Measurements from ENCODE around the gene STAG3.
A peak's percentile ranks its signal among the peaks of the same experiment; 100 is the strongest.
"Not testable (repeated sequence)": the region's sequence is repeated elsewhere in the genome, so short reads cannot be mapped to it uniquely, and the experiment has no call there.

The STAG3 gene

GRCh38 chr7:100173806-100174495, 3.8 kb upstream of the STAG3 start:
- no peak for DNase-seq

- DNase-seq: no peak
Measured at GRCh38 chr7:100174582-100174981, 3.1 kb upstream of the STAG3 start.

- no peak for DNase-seq
Measured at GRCh38 chr7:100175296-100175935, 2.3 kb upstream of the STAG3 start.

GRCh38 chr7:100176096-100177044, 1.3 kb upstream of the STAG3 start:
- DNase-seq: no peak

GRCh38 chr7:100180084-100180483, 2.4 kb downstream of the STAG3 start:
- not testable (repeated sequence) for DNase-seq

GRCh38 chr7:100182616-100183015, 4.9 kb downstream of the STAG3 start:
- not testable (repeated sequence) for DNase-seq

GRCh38 chr7:100183090-100183489, 5.4 kb downstream of the STAG3 start:
- not testable (repeated sequence) for DNase-seq

- no peak for DNase-seq
Measured at GRCh38 chr7:100185726-100186125, 8.0 kb downstream of the STAG3 start.

- DNase-seq: no peak
Measured at GRCh38 chr7:100189061-100189460, 11.3 kb downstream of the STAG3 start.

GRCh38 chr7:100190048-100190711, 12.5 kb downstream of the STAG3 start:
- peak; percentile 54 for DNase-seq

- DNase-seq: peak; percentile 64
Measured at GRCh38 chr7:100191775-100192174, 14.1 kb downstream of the STAG3 start.

GRCh38 chr7:100192281-100192862, 14.7 kb downstream of the STAG3 start:
- not testable (repeated sequence) for DNase-seq

GRCh38 chr7:100192969-100193368, 15.3 kb downstream of the STAG3 start:
- no peak for DNase-seq

- no peak for DNase-seq
Measured at GRCh38 chr7:100195222-100195621, 17.5 kb downstream of the STAG3 start.

- not testable (repeated sequence) for DNase-seq
Measured at GRCh38 chr7:100195901-100196322, 18.2 kb downstream of the STAG3 start.

- DNase-seq: no peak
Measured at GRCh38 chr7:100198266-100198665, 20.5 kb downstream of the STAG3 start.

GRCh38 chr7:100200693-100201092, 23.0 kb downstream of the STAG3 start:
- DNase-seq: no peak

- DNase-seq: no peak
Measured at GRCh38 chr7:100204454-100204853, 26.7 kb downstream of the STAG3 start.

- DNase-seq: no peak
Measured at GRCh38 chr7:100208911-100209408, 31.2 kb downstream of the STAG3 start.

GRCh38 chr7:100209493-100209892, 31.8 kb downstream of the STAG3 start:
- DNase-seq: no peak

- no peak for DNase-seq
Measured at GRCh38 chr7:100210805-100211204, 33.1 kb downstream of the STAG3 start.

GRCh38 chr7:100211342-100211780, 33.6 kb downstream of the STAG3 start:
- no peak for DNase-seq

All from suppressor macrophage treated with lipopolysaccharide for 4 hours (primary cell).